ENCODE results near the gene HAUS7.

DNA sequence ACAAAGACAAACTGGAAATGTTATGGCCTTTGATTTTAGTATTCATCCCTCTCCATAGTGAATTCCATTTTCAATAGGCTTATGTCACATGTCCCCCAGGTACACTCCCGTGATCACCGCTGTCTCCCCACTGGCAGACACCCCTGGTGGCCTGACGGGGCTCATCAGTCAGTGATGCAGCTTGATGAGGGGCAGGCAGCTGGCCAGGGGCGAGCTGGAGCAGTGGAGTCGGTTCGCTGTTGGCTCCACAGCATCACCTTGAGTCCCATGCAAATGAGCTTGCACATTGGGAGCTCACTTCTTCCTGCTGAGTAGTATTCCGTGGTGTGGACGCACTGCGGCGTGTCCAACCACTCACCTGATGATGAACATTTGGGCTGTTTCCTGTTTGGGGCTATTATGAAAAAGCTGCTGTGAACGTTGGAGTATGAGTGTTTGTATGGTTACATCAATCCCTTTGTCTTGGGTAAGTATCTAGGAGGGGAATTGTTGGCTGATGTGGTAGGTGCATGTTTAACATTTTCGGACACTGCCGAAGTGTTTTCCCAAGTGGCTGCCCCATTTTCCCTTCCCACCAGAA is 29.7 kb downstream of the HAUS7 start:
- TF ChIP-seq POLR2AphosphoS5 (IDR thresholded peaks at IDR 0.05; ENCODE audit: low read depth, low read length): no peak
- TF ChIP-seq, protein P1, sequence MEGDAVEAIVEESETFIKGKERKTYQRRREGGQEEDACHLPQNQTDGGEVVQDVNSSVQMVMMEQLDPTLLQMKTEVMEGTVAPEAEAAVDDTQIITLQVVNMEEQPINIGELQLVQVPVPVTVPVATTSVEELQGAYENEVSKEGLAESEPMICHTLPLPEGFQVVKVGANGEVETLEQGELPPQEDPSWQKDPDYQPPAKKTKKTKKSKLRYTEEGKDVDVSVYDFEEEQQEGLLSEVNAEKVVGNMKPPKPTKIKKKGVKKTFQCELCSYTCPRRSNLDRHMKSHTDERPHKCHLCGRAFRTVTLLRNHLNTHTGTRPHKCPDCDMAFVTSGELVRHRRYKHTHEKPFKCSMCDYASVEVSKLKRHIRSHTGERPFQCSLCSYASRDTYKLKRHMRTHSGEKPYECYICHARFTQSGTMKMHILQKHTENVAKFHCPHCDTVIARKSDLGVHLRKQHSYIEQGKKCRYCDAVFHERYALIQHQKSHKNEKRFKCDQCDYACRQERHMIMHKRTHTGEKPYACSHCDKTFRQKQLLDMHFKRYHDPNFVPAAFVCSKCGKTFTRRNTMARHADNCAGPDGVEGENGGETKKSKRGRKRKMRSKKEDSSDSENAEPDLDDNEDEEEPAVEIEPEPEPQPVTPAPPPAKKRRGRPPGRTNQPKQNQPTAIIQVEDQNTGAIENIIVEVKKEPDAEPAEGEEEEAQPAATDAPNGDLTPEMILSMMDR (IDR thresholded peaks at IDR 0.05): no peak
- TF ChIP-seq TCF7L2 (IDR thresholded peaks at IDR 0.05; ENCODE audit: low read depth, low read length): no peak
